GM18907 (cell line): Measurements from ENCODE around the gene ZBTB1.
"Not testable (repeated sequence)": the region's sequence is repeated elsewhere in the genome, so short reads cannot be mapped to it uniquely, and the experiment has no call there.

Experiments used
- ATAC-seq: cut with Tn5 transposase; IDR thresholded peaks from one replicate; pipeline ENCODE4 v1.9.1; 2021; ENCODE audit warnings: mild to moderate bottlenecking, moderate library complexity; ENCODE audit not compliant: unreplicated experiment

The ZBTB1 gene

GRCh38 chr14:64522591-64523355 is 18.2 kb downstream of the ZBTB1 start:
- ATAC-seq: no peak

GRCh38 chr14:64525354-64525753 is 20.8 kb downstream of the ZBTB1 start:
- no peak for ATAC-seq

- ATAC-seq: no peak
Measured at GRCh38 chr14:64531567-64531966, 27.0 kb downstream of the ZBTB1 start.

GRCh38 chr14:64536488-64537245 is 32.1 kb downstream of the ZBTB1 start:
- no peak for ATAC-seq

GRCh38 chr14:64540208-64541202 is 35.9 kb downstream of the ZBTB1 start, which contains the start of gene HSPA2:
Gene HSPA2, plus strand, starts transcription at chr14:64540741. Its CDS starts 109 bp downstream, at chr14:64540850.
- ATAC-seq: peak; percentile 96

GRCh38 chr14:64541261-64541971 is 36.8 kb downstream of the ZBTB1 start:
- ATAC-seq: no peak

- no peak for ATAC-seq
Measured at GRCh38 chr14:64541972-64542835, 37.6 kb downstream of the ZBTB1 start.

GRCh38 chr14:64542836-64543201 is 38.2 kb downstream of the ZBTB1 start:
- no peak for ATAC-seq

- no peak for ATAC-seq
Measured at GRCh38 chr14:64544607-64545312, 40.2 kb downstream of the ZBTB1 start.

GRCh38 chr14:64549016-64549415 is 44.4 kb downstream of the ZBTB1 start:
- no peak for ATAC-seq

GRCh38 chr14:64549791-64550620 is 45.4 kb downstream of the ZBTB1 start, which contains the start of gene PPP1R36:
Gene PPP1R36, plus strand, starts transcription at chr14:64549961. Its CDS starts 37 bp downstream, at chr14:64549998.
- no peak for ATAC-seq

GRCh38 chr14:64550621-64551333 is 46.2 kb downstream of the ZBTB1 start:
- ATAC-seq: no peak

- ATAC-seq: no peak
Measured at GRCh38 chr14:64554556-64554955, 50.0 kb downstream of the ZBTB1 start.

- no peak for ATAC-seq
Measured at GRCh38 chr14:64556526-64556925, 52.0 kb downstream of the ZBTB1 start.

- ATAC-seq: not testable (repeated sequence)
Measured at GRCh38 chr14:64558216-64558615, 53.6 kb downstream of the ZBTB1 start.

GRCh38 chr14:64561631-64562030 is 57.1 kb downstream of the ZBTB1 start:
- ATAC-seq: no peak

- no peak for ATAC-seq
Measured at GRCh38 chr14:64562436-64562835, 57.9 kb downstream of the ZBTB1 start.
